GM19452 (cell line): ENCODE data around the gene TMPRSS6.
"Not testable (repeated sequence)": the region's sequence is repeated elsewhere in the genome, so short reads cannot be mapped to it uniquely, and the experiment has no call there.

Experiments used
- ATAC-seq: cut with Tn5 transposase; IDR thresholded peaks from one replicate; pipeline ENCODE4 v1.9.1; 2021; ENCODE audit not compliant: unreplicated experiment

Gene TMPRSS6

GRCh38 chr22:37090920-37091695, 18.4 kb downstream of the TMPRSS6 start:
- ATAC-seq, result no peak

- ATAC-seq, result no peak
These were observed 20.1 kb downstream of the TMPRSS6 start for GRCh38 chr22:37089434-37089833.

- no peak for ATAC-seq
These were observed 20.6 kb downstream of the TMPRSS6 start for GRCh38 chr22:37088750-37089408.

GRCh38 chr22:37088108-37088605, 21.4 kb downstream of the TMPRSS6 start:
- no peak for ATAC-seq

- no peak for ATAC-seq
These were observed 23.3 kb downstream of the TMPRSS6 start for GRCh38 chr22:37086184-37086583.

GRCh38 chr22:37084385-37084784, 25.1 kb downstream of the TMPRSS6 start:
- no peak for ATAC-seq

GRCh38 chr22:37083914-37084313, 25.6 kb downstream of the TMPRSS6 start:
- ATAC-seq, result no peak

GRCh38 chr22:37082251-37082873, 27.2 kb downstream of the TMPRSS6 start:
- no peak for ATAC-seq

- no peak for ATAC-seq
These were observed 28.7 kb downstream of the TMPRSS6 start for GRCh38 chr22:37080838-37081237.

- no peak for ATAC-seq
These were observed 29.1 kb downstream of the TMPRSS6 start for GRCh38 chr22:37080438-37080837.

GRCh38 chr22:37079668-37080171, 29.8 kb downstream of the TMPRSS6 start:
- no peak for ATAC-seq

GRCh38 chr22:37079158-37079557, 30.4 kb downstream of the TMPRSS6 start:
- no peak for ATAC-seq

- no peak for ATAC-seq
These were observed 31.6 kb downstream of the TMPRSS6 start for GRCh38 chr22:37077802-37078448.

- ATAC-seq, result no peak
These were observed 33.6 kb downstream of the TMPRSS6 start for GRCh38 chr22:37075822-37076433.

GRCh38 chr22:37075046-37075445, 34.5 kb downstream of the TMPRSS6 start:
- no peak for ATAC-seq

- no peak for ATAC-seq
These were observed 35.0 kb downstream of the TMPRSS6 start for GRCh38 chr22:37074537-37074936.

- ATAC-seq, result no peak
These were observed 36.8 kb downstream of the TMPRSS6 start for GRCh38 chr22:37072673-37073072.

GRCh38 chr22:37071850-37072592, 37.5 kb downstream of the TMPRSS6 start:
- ATAC-seq, result not testable (repeated sequence)

GRCh38 chr22:37070744-37071143, 38.8 kb downstream of the TMPRSS6 start:
- ATAC-seq, result no peak

GRCh38 chr22:37070334-37070733, 39.2 kb downstream of the TMPRSS6 start:
- ATAC-seq, result no peak
